ENCODE measurements around the gene UFC1.

UFC1 gene

GRCh38 chr1:161185282-161185682 is 31.5 kb downstream of the UFC1 start:
- peak; percentile 80 for DNase-seq
- Histone ChIP-seq H3K36me3 (no peaks in the 10 kb centered on the region), H3K27me3 (ENCODE audit: insufficient read depth, low read depth, severe bottlenecking) (no peaks in the 10 kb centered on the region), H3K27ac (no peak overlapping the region; the same call in 1 of the 2 replicates), H3K4me3 (ENCODE audit: low read depth, low read length) (no peak overlapping the region), H3K9me3 (ENCODE audit: severe bottlenecking) (no peaks in the 10 kb centered on the region)
- TF ChIP-seq, protein P1, sequence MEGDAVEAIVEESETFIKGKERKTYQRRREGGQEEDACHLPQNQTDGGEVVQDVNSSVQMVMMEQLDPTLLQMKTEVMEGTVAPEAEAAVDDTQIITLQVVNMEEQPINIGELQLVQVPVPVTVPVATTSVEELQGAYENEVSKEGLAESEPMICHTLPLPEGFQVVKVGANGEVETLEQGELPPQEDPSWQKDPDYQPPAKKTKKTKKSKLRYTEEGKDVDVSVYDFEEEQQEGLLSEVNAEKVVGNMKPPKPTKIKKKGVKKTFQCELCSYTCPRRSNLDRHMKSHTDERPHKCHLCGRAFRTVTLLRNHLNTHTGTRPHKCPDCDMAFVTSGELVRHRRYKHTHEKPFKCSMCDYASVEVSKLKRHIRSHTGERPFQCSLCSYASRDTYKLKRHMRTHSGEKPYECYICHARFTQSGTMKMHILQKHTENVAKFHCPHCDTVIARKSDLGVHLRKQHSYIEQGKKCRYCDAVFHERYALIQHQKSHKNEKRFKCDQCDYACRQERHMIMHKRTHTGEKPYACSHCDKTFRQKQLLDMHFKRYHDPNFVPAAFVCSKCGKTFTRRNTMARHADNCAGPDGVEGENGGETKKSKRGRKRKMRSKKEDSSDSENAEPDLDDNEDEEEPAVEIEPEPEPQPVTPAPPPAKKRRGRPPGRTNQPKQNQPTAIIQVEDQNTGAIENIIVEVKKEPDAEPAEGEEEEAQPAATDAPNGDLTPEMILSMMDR (IDR thresholded peaks at IDR 0.05; ENCODE audit: low read depth, low read length): no peak

DNA sequence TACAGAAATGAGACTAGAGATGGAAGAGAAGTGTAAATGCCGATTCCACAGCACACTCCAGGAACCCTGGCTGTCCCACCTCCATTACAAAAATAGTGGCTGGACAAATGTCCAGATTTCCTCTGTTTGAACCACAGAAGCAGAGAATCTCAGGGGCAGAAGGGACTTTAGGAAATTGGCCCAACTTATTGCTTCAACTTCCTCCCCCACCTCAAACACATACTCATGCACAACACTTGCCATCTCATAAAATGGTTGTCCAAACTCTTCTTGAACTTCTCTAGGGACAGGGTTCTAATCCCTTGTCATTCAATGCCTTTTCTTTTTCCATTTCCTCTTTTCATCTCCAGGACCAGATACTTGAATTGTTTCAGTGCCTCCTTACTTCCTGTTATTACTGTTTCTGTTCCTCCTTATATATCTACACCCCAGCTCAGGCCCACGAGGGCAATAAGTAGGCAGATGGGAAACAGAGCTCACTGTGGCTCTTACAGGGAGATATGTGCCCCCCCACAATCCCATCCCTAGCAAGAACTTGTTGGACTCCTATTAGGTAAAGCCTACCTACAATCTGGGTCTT is 32.0 kb downstream of the UFC1 start:
- TF ChIP-seq, protein P1 (IDR thresholded peaks at IDR 0.05; ENCODE audit: low read depth, low read length): no peak
- Histone ChIP-seq H3K36me3 (peaks cover under 1% of the 10 kb centered on the region; the same call in 1 of the 2 replicates), H3K9me3 (ENCODE audit: severe bottlenecking) (no peaks in the 10 kb centered on the region), H3K4me3 (ENCODE audit: low read depth, low read length) (no peak overlapping the region), H3K27ac (no peak overlapping the region; the same call in 1 of the 2 replicates), H3K27me3 (ENCODE audit: insufficient read depth, low read depth, severe bottlenecking) (no peaks in the 10 kb centered on the region)
- no peak for DNase-seq

DNA sequence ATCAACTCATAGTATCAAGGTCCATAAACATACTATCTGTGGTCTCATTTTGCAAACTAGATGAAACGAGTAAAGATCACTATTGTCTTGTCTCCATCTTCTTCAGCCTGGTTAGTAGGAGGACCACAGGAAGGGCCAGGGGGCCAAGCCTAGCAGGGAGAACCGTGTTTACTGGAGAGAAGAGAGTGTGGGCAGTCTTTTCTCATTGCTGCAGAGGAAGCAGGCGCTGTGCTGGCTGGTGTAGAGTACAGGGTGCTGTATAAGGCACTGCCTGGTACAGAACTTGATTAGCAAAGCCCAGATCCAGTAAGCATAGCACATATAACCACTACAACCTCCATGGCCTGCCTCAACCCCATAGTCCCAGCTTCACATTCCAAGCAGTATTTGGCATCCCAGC is 33.5 kb downstream of the UFC1 start:
- Histone ChIP-seq H3K27ac (no peak overlapping the region), H3K4me3 (ENCODE audit: low read depth, low read length) (no peak overlapping the region), H3K27me3 (ENCODE audit: insufficient read depth, low read depth, severe bottlenecking) (no peaks in the 10 kb centered on the region), H3K36me3 (peaks cover 16% of the 10 kb centered on the region), H3K9me3 (ENCODE audit: severe bottlenecking) (no peaks in the 10 kb centered on the region)
- TF ChIP-seq, protein P1 (IDR thresholded peaks at IDR 0.05; ENCODE audit: low read depth, low read length): no peak
- no peak for DNase-seq

DNA sequence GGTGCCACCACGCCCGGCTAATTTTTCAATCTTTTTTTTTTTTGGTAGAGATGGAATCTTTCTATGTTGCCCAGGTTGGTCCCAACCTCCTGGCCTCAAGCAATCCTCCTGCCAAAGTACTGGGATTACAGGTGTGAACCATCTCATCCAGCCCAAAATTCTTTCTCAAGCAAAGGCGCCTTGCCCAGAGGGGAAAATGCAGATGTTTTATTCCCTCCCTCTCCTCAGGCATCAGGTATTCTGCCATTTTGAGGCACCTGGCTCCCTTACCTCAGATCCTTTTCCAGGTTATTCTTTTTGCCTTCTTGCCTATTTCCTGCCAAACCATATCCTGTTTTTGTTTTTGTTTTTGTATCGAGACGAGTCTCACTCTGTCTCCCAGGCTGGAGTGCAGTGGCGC is 34.6 kb downstream of the UFC1 start:
- Histone ChIP-seq H3K27me3 (ENCODE audit: insufficient read depth, low read depth, severe bottlenecking) (no peaks in the 10 kb centered on the region), H3K36me3 (peaks cover 24% of the 10 kb centered on the region), H3K4me3 (ENCODE audit: low read depth, low read length) (no peak overlapping the region), H3K9me3 (ENCODE audit: severe bottlenecking) (no peaks in the 10 kb centered on the region), H3K27ac (no peak overlapping the region)
- TF ChIP-seq, protein P1 (IDR thresholded peaks at IDR 0.05; ENCODE audit: low read depth, low read length): no peak
- no peak for DNase-seq

- Histone ChIP-seq H3K36me3 (peaks cover 26% of the 10 kb centered on the region), H3K4me3 (ENCODE audit: low read depth, low read length) (no peak overlapping the region), H3K27me3 (ENCODE audit: insufficient read depth, low read depth, severe bottlenecking) (no peaks in the 10 kb centered on the region), H3K27ac (no peak overlapping the region), H3K9me3 (ENCODE audit: severe bottlenecking) (no peaks in the 10 kb centered on the region)
- DNase-seq: no peak
- TF ChIP-seq, protein P1 (IDR thresholded peaks at IDR 0.05; ENCODE audit: low read depth, low read length): no peak
These were observed 35.3 kb downstream of the UFC1 start for GRCh38 chr1:161189036-161189435.

DNA sequence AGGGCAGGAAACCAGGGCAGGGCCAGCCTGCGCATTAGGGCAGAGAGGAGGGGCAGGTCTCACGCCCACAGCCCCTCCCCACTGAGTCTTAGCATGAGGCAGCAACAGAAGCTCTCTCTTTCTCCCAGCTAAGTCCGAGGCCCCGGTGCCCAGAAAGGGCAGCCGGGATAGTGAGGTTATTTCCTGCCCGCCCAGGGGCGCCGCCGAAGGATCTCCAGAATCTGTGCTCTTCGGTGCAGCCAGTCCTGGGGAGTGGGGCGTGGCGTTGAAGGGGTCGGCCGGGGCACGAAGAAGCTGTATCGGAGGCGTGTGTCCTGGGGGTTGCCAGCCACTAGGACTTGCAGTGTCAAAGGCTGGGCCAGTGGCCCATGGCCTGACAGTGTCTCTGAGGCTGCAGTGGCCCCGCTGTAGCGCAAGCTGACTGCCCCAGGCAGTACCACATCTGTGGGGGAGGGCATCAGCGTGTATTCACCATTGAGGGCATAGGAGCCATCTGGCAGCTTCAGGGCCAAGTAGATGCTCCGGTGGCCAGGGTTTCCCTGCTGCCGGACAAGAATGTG is 37.3 kb downstream of the UFC1 start:
- Histone ChIP-seq H3K9me3 (ENCODE audit: severe bottlenecking) (no peaks in the 10 kb centered on the region), H3K4me3 (ENCODE audit: low read depth, low read length) (no peak overlapping the region), H3K27me3 (ENCODE audit: insufficient read depth, low read depth, severe bottlenecking) (no peaks in the 10 kb centered on the region), H3K36me3 (peaks cover 32% of the 10 kb centered on the region), H3K27ac (no peak overlapping the region)
- no peak for DNase-seq
- TF ChIP-seq, protein P1 (IDR thresholded peaks at IDR 0.05; ENCODE audit: low read depth, low read length): no peak

Data from WERI-Rb-1 (cell line).